HCT116 (cell line): ENCODE measurements around the gene ABHD10.

ENCODE experiments used
- EGR1 ChIP-seq: IDR thresholded peaks from 2 replicates; pipeline ENCODE4 v1.6.1; 2012; ENCODE audit warnings: low read depth
- EZH2 ChIP-seq: fragments of 200-600 bp; sonication (generic); IDR thresholded peaks from 2 replicates; pipeline ENCODE4 v1.6.1; 2017; ENCODE audit warnings: antibody characterized with exemption, mixed run types
- EZH2phosphoT487 ChIP-seq: fragments of 200-600 bp; IDR thresholded peaks from 2 replicates; pipeline ENCODE4 v1.6.1; 2018; ENCODE audit warnings: antibody characterized with exemption, borderline replicate concordance
- POLR2A ChIP-seq: IDR thresholded peaks from 2 replicates; pipeline ENCODE4 v1.7.0; 2011; ENCODE audit warnings: borderline replicate concordance; ENCODE audit not compliant: insufficient read depth, insufficient read length; ENCODE audit errors: extremely low read depth
- POLR2AphosphoS5 ChIP-seq: IDR thresholded peaks from 2 replicates; pipeline ENCODE4 v1.6.1; 2011; ENCODE audit warnings: mild to moderate bottlenecking, low read depth, low read length, moderate library complexity
- YY1 ChIP-seq: IDR thresholded peaks from 2 replicates; pipeline ENCODE4 v1.6.1; 2011; ENCODE audit warnings: low read length, low read depth, moderate library complexity, mild to moderate bottlenecking; ENCODE audit not compliant: insufficient replicate concordance; ENCODE audit errors: extremely low read depth
- ZFX ChIP-seq: fragments of 450-650 bp; IDR thresholded peaks from 2 replicates; pipeline ENCODE4 v1.6.1; 2017
- TF ChIP-seq, protein P1 (sequence below), 3 experiments: fragments of 200-600 bp in 1 of 3; sonication (generic) in 1 of 3; IDR thresholded peaks in 2 of 3; conservative IDR thresholded peaks in 1 of 3; 2 replicates each; pipeline ENCODE4 v1.5.1; 2012 to 2017; ENCODE audit warnings: low read depth in 2 of 3, low read length in 2 of 3, antibody characterized with exemption in 1 of 3, borderline replicate concordance in 1 of 3, control low read depth in 1 of 3, mild to moderate bottlenecking in 1 of 3, mixed read lengths in 1 of 3, mixed run types in 1 of 3, moderate library complexity in 1 of 3; ENCODE audit not compliant: insufficient read depth in 1 of 3
- TF ChIP-seq, protein P2 (sequence below): IDR thresholded peaks from 2 replicates; pipeline ENCODE4 v1.6.1; 2012; ENCODE audit warnings: low read depth

DNA sequence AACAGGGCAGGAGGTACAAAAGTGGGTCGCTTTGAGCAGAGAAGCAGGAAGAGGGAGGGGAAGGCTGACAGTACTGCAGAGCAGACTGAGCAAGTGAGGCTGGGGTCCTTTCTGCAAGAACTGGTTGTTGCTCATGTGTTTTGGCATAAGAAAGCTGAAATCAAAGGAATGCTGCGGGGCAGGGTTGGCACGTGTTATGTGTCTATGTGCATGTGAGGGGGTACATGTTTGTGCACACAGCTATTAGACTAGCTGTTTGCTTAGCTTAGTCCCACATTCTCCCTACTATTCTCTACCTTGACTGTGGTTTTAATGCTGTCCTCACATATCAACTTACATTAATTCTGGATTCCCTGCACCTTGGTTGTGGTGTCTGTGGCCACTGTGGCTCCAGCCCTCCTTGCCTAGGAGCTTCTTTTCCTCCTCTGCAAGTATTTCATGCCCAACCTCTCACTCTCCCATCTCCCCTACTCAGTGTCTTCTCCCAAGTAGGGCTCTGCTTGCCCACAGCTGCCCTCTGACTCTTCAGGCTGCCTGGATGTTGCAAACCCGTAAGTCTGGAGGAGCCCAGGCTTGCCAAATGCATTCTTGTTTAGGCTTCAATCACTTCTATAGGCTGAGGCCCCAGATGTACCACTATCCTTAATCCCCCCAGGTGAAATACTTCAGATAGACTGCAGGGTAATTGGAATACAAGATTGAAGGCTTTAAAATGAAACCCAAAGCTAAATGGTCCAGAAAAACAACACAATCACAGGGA is 24.7 kb downstream of the ABHD10 start:
- TF ChIP-seq EZH2phosphoT487 (no peak), ZFX (no peak), POLR2A (no peak), YY1 (no peak), EGR1 (no peak), EZH2 (no peak), POLR2AphosphoS5 (no peak)
- TF ChIP-seq, protein P1, sequence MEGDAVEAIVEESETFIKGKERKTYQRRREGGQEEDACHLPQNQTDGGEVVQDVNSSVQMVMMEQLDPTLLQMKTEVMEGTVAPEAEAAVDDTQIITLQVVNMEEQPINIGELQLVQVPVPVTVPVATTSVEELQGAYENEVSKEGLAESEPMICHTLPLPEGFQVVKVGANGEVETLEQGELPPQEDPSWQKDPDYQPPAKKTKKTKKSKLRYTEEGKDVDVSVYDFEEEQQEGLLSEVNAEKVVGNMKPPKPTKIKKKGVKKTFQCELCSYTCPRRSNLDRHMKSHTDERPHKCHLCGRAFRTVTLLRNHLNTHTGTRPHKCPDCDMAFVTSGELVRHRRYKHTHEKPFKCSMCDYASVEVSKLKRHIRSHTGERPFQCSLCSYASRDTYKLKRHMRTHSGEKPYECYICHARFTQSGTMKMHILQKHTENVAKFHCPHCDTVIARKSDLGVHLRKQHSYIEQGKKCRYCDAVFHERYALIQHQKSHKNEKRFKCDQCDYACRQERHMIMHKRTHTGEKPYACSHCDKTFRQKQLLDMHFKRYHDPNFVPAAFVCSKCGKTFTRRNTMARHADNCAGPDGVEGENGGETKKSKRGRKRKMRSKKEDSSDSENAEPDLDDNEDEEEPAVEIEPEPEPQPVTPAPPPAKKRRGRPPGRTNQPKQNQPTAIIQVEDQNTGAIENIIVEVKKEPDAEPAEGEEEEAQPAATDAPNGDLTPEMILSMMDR (IDR thresholded peaks at IDR 0.05 in 2 of 3, conservative IDR thresholded peaks at IDR 0.05 in 1 of 3; ENCODE audit: borderline replicate concordance in 1 of 3, insufficient read depth in 1 of 3, low read depth in 2 of 3, low read length in 2 of 3), result no peak
- TF ChIP-seq, protein P2, sequence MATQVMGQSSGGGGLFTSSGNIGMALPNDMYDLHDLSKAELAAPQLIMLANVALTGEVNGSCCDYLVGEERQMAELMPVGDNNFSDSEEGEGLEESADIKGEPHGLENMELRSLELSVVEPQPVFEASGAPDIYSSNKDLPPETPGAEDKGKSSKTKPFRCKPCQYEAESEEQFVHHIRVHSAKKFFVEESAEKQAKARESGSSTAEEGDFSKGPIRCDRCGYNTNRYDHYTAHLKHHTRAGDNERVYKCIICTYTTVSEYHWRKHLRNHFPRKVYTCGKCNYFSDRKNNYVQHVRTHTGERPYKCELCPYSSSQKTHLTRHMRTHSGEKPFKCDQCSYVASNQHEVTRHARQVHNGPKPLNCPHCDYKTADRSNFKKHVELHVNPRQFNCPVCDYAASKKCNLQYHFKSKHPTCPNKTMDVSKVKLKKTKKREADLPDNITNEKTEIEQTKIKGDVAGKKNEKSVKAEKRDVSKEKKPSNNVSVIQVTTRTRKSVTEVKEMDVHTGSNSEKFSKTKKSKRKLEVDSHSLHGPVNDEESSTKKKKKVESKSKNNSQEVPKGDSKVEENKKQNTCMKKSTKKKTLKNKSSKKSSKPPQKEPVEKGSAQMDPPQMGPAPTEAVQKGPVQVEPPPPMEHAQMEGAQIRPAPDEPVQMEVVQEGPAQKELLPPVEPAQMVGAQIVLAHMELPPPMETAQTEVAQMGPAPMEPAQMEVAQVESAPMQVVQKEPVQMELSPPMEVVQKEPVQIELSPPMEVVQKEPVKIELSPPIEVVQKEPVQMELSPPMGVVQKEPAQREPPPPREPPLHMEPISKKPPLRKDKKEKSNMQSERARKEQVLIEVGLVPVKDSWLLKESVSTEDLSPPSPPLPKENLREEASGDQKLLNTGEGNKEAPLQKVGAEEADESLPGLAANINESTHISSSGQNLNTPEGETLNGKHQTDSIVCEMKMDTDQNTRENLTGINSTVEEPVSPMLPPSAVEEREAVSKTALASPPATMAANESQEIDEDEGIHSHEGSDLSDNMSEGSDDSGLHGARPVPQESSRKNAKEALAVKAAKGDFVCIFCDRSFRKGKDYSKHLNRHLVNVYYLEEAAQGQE, result no peak
